Measurements from ENCODE around the gene TOR1A.

TOR1A gene

DNA sequence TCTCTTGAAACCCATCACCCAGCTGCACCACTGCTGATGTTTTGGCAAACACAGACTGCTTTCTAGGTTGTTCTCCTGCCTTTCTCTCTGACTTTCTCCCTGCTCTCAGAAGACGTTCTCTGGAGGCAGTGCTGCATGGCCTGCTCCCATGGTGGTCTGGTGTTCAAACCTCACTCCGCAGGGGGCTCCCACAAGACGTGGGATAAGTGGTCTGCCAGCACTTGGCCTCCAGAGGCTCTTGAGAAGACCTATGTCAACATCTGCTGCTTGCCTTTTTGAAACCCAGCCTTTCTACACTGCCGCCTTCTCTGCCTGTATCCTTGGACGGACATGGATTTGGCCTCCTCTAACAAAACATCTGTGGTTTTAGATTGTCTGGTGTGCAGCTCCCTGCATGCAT, 27.9 kb upstream of the TOR1A start:
- DNase-seq: no peak

DNA sequence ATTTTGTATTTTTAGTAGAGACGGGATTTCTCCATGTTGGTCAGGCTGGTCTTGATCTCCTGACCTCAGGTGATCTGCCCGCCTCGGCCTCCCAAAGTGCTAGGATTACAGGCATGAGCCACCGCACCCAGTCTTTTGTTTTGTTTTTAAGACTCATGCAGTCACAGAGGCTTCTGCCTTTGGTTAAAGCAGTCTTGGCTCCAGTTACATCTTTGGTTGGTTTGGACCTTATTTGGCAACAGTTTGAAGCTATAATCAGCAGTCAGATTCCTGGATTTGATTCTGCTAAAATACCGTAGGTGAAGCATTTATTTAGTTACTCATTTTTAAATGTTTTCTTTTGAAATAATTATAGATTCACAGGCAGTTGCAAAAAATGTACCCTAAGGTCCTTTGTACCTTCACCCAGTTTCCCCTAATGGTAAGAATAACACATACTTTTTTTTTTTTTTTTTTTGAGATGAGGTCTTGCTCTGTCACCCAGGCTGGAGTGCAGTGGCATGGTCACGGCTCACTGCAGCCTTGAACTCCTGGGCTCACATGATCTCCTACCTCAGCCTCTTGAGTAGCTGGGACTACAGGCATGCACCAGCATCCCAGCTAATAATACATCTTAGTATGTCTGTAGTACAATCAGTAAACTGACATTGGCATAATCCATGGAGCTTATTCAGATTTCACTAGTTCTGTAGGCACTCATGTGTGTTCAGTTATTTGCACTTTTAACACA, 27.1 kb upstream of the TOR1A start:
- no peak for DNase-seq

DNA sequence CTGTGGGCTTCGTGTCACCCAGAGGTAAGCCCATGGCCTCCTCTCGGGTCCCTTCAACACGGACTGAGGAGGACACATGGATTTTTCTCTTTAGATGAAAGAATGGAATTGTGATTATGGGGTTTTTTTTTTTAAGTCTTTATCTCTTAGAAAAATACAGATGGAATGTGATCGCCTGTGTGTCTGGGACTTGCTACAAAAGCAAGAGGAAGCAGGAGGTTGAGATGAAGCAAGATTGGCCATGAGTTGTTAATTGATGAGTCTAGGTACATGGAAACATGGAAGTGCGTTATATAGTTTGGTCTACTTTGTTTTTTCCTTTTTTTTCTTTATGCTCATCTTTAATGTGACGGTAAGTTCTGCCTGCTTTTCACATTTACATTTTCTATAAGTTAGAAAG, 26.0 kb upstream of the TOR1A start:
- no peak for DNase-seq

GRCh38 chr9:129848712-129849441, 24.9 kb upstream of the TOR1A start:
- no peak for DNase-seq

GRCh38 chr9:129845373-129845772, 21.4 kb upstream of the TOR1A start:
- no peak for DNase-seq

GRCh38 chr9:129841071-129841470, 17.1 kb upstream of the TOR1A start:
- DNase-seq: no peak

- DNase-seq: no peak
Measured at GRCh38 chr9:129840034-129840433, 16.1 kb upstream of the TOR1A start.

- DNase-seq: no peak
Measured at GRCh38 chr9:129839324-129840023, 15.5 kb upstream of the TOR1A start.

GRCh38 chr9:129838707-129839259, 14.8 kb upstream of the TOR1A start:
- no peak for DNase-seq

- DNase-seq: peak; percentile 33
Measured at GRCh38 chr9:129836311-129837007, 12.5 kb upstream of the TOR1A start.

DNA sequence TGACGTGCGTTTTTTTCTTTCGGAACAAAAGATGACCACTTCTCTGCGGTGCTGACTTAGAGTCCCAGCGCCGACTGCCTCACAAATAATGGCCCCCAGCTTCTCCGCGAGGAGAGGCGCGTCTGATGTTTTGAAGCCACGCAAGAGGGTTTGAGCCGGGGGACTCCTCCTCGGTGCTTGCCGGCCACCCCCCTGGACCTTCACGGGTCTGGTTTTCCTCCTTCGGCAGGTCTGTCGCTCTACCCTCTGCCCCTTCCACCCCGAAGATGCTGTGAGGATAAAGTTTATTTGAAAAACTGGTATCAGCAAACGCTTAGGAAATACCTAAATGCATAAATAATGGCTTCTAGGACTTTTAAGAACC, 11.9 kb upstream of the TOR1A start:
- DNase-seq: no peak

GRCh38 chr9:129835128-129835859, 11.4 kb upstream of the TOR1A start, which contains the start of the genes C9orf78 and USP20:
Gene C9orf78, minus strand, starts transcription at chr9:129835275. Its CDS starts 54 bp downstream, at chr9:129835221.
Gene USP20, plus strand, starts transcription at chr9:129835458. Its CDS starts 17,098 bp downstream, at chr9:129852556.
- DNase-seq: peak; percentile 97

DNA sequence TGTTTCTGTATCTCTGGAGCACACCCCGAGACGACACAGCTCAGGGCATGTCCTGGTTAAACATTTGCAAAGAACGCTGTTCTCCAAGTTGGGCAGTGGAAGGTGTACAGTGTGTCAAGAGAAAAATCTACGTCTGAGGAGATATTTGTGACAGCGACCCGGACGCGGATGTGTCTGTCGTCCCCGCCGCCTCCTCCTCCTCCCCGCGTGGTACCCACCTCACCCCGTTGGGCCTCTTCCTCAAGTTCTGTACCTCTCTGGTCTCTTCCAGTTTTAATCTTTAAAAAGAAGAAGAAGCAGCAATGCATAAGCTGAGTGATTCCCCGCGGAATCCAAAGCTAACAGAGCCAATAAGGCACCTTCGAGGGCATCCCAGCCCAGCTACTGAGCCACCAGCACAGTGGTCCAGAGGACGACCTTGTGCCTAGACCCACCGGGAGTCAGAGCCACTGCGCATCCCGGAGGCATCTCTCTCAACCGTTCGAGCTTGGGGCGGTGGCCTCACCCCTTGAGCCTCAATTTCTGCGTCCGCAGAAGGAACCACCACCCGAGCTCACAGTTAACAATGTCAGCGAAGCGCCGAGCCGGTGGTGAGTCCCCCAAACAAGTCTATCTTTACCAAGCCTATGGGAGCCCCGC, 10.7 kb upstream of the TOR1A start:
- peak; percentile 41 for DNase-seq

GRCh38 chr9:129832982-129833381, 9.0 kb upstream of the TOR1A start:
- DNase-seq: no peak

- no peak for DNase-seq
Measured at GRCh38 chr9:129828969-129829368, 5.0 kb upstream of the TOR1A start.

DNA sequence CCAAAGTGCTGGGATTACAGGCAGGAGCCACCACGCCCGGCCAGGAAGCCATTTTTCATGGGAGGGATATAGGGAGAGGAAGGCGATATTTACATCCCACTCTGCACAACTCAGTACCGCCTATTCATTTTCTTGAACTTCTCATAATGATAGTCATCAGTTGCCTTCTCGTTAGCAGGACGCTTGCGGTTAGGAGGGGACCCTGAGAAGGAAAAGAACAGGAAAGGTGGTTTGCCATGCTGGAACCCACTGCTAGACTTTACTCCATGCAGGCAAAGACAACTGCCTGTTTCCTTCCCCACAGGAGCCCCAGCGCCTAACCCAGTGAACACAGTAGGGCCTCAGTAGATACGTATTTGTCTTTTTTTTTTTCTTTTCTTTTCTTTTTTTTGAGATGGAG, 4.1 kb upstream of the TOR1A start:
- DNase-seq: no peak

- DNase-seq: no peak
Measured at GRCh38 chr9:129826759-129827158, 2.8 kb upstream of the TOR1A start.

DNA sequence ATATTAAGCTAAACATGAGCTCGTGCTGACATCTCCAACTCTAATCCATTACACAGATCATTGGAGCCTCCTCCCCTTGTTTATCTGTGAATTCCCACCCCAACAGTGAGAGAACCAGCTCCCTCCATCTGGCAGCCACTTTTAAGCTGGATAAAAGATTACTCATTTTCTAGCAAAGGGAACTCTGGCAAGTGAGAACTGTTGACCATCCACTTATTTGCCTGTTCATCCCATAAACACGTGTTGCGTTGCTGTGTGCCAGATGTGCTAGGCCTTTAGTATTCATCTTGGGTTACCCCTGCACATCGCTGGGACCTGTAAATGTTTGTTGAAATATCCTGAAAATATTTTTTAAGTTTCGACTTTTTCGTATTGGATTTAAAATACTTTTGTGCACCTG, 2.4 kb upstream of the TOR1A start:
- no peak for DNase-seq

DNA sequence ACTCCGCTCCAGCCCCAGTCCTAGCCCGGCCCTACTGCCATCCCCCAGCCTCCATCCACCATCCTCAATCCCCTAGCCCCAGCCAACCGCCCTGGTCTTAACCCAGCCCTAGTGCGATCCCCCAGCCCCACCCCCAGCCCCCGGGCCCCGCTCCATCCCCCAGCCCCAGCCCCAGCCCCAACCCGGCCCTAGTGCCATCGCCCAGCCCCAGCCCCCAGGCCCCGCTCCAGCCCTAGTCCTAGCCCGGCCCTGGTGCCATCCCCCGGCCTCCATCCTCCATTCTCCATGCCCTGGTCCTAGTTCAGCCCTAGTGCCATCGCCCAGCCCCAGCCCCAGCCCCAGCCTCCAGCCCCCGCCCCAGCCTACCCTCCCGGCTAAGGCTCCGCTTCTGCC, 398 bp downstream of the TOR1A start:
- no peak for DNase-seq

DNA sequence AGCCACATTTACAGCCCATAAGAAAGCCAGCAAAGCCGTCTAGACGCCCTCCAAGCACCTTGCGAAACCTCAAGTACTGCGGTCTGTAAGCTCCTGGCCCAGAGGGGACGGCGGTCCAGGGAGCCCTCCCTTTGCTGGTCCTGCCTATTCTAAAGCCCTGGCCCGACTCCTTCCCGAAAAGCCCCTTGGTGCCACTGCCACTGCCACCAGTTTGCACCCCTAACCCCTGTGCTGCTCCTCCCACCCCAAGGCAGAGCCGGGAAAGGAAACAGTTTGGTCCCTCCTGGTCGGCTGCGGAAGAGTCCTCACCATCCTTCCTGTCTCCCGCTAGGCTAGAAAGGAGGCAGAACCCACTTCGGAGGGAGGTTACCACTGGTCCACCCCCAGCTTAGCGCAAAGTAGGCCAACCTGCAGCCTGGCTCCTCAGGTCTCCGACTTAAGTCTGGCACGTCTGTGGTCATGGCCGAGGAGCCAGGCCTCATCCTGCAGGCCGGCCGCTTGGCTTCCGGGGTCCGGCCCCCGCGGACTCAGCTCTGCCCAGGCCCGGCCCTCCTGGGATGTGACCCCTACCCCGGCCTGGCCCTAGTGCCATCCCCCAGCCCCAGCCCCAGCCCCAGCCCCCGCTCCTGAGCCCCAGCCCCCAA, 916 bp downstream of the TOR1A start:
- DNase-seq: no peak

All from activated gamma-delta T cell treated with Interleukin-2 at 50 U/mL for 16 hours (primary cell).